GM19035 (cell line): ENCODE measurements around the gene SECTM1.
A peak's percentile ranks its signal among the peaks of the same experiment; 100 is the strongest.

Experiments used
- ATAC-seq: cut with Tn5 transposase; IDR thresholded peaks from one replicate; pipeline ENCODE4 v1.9.1; 2021; ENCODE audit not compliant: unreplicated experiment

SECTM1 gene

GRCh38 chr17:82300707-82301270 lies 32.8 kb downstream of the SECTM1 start:
- ATAC-seq = no peak

DNA sequence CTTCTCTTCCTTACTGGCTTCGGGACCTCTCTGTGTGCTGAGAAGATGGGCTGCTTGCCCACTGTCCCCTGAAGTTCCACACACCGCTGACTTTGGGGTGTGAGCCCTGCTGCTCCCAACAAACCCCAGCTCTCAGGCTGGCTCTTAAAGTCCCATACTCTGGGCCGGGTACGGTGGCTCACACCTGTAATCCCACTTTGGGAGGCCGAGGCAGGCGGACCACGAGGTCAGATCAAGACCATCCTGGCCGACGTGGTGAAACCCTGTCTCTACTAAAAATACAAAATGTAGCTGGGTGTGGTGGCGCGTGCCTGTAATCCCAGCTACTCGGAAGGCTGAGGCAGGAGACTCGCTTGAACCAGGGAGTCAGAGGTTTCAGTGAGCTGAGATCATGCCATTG lies 33.3 kb downstream of the SECTM1 start:
- no peak for ATAC-seq

GRCh38 chr17:82299452-82299851 lies 34.1 kb downstream of the SECTM1 start:
- no peak for ATAC-seq

DNA sequence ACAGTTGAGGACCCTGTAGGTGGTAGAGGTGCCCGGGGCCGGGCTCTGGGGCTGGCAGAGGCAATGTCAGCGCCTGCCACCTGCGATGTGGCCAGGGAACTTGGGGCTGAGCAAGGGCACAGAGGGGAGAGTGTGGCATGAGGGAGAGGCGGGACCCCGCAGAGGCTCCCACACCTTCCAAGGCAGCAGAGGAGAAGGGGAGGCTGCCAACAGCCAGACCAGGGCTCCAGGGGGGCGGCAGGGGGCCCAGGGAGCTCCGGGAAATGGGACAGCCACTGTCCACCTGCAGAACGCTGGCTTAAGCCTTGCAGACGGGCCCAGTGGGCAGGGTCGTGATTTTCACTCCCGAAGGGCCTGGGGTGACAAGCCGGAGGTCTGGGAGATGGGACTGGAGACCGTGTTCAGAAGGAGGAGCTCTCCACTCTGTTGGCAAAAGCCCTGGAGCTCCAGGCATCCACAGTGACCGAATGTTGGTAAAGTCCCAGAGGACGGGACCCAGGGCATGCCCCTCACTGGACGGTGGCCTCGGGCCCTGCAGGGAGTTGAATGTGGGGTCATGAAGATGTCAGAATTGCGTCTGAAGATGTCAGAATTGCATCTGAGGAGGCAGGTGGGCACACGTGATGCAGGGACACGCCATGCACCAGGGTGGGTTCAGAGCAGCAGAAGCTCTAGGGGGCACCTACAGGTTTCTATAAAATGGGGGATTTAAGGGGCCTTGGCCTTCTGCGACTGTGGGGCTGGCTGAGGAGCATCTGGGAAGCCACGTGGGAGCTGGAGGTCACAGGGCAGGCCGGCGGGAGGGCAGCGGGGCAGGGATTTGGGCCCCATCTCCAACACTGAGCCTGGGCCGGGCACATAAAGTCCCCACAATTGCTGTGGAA lies 34.8 kb downstream of the SECTM1 start:
- no peak for ATAC-seq

DNA sequence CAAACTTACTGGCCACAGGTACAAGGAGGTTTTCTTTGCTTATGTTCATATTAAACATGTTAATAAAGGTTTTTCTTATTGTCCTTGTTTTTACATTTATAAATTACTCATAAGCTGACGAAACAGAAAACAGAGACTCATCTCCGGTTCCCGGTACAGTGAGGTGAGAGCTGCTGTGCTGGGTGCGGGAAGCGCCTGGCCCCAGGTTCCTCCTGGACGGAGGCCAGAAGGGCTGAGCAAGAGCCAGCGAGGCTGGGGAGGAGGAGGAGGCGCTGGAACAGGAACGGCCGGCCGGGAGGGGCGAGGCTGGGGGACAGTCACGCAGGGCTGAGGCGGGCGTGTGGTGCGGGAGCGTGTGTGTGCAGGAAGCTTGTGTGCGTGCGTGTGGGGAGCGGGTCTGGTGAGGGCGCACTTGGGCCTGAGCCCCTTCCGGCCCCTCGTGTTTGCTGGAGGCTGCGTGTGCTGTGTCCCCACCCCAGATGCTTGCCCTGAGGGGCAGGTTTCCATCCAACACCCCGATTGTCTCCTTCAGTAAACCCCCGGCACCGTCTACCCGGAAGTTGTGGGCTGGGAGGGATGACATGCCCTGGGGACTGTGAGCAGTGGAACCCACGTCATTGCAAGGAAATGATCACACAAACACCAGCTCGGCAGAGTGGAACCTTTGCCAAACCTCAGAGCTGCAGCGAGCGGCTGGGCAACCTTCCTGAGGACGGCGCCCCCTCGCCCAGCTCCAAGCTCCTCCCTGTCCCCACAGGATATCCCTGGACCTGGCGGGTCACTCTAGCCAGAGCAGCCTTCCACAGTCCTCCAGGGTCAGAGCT lies 35.6 kb downstream of the SECTM1 start:
- ATAC-seq = peak; percentile 48

DNA sequence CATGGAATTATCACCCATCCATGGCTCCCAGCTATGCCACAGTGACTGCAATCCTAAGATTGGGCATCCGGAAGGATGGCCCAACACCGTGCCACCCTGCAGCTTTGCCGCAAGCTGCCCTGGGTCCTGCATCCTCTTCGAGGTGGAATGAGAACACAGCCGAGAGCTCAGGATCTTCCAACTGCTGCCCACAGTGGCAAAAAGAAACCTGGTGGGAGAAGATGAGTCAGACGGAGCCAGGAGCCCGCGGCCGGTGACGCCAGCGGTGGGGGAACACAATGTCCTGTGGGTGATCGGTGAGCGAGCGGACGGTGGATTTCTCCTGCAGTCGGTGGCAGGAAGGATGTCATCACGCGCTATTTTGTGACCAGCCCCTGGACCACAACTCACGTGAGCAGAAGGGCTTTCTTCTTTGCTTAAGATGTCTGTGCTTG lies 36.3 kb downstream of the SECTM1 start:
- ATAC-seq = peak; percentile 26

DNA sequence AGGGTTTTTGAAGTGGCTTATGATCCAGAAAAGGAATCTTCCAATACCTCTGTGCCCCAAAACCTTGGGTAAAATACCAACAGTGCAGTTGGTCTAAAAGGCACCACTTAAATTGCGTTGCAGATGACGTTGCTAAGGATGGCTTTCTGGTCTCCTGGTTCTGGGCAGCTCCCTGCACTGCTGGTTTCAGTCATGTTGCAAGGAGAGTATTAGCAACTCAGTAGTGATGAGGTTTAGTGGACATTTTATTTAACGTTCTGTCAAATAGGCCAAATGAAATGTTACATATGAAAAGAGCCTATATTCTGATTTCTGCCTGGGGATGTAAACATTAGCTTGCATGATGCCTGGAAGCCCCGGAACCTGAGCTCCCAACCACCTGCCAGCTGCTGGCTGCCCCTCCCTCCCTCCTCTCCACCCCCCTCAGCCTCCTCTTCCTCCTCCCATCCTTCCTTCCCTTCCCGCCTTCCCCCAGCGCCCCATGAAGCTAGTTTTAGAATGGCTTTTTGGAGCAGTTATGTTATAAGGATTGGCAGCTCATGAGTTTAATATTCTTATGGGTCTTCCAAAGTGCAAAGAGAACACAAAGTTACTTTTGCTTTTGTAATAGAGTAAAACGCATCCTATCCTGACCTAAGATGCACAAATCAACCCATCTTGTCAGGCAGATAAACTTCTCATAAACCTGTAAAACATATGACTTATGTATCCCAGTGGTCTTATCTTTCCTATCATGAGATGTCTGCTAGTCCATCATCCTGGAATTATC lies 36.9 kb downstream of the SECTM1 start:
- ATAC-seq = no peak

GRCh38 chr17:82295472-82295814 lies 38.1 kb downstream of the SECTM1 start:
- ATAC-seq = no peak

DNA sequence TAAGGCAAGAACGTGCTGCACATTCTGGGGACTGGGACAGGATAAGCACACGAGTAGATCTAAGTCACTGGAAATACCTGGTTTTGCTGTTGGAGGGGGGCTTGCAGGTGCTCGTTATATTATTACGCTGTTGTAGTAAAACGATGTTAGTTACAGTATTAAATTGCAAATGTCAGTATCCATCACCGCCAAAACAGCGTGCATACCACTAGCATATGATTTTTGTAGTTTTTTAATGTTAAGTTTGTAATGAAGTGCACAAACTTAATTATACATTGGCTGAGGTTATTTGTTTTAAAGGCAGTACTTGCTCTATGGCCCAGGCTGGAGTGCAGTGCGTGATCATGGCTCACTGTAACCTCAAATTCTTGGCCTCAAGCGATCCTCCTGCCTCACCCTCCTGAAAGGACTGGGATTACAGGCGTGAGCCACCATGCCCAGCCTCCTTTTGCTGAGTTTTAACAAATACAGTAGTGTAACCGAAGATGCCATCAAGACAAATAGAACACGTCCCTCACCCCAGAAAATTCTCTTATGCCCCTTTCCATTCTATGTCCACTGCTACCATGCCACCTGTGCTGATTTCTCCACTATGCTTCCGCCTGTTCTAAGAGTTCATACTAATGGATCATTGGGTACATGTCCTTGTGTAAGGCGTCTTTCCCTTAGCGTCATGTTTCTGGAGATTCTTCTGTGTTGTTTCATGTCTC lies 39.3 kb downstream of the SECTM1 start:
- ATAC-seq = no peak

GRCh38 chr17:82292251-82293154 lies 41.1 kb downstream of the SECTM1 start:
- peak; percentile 93 for ATAC-seq

DNA sequence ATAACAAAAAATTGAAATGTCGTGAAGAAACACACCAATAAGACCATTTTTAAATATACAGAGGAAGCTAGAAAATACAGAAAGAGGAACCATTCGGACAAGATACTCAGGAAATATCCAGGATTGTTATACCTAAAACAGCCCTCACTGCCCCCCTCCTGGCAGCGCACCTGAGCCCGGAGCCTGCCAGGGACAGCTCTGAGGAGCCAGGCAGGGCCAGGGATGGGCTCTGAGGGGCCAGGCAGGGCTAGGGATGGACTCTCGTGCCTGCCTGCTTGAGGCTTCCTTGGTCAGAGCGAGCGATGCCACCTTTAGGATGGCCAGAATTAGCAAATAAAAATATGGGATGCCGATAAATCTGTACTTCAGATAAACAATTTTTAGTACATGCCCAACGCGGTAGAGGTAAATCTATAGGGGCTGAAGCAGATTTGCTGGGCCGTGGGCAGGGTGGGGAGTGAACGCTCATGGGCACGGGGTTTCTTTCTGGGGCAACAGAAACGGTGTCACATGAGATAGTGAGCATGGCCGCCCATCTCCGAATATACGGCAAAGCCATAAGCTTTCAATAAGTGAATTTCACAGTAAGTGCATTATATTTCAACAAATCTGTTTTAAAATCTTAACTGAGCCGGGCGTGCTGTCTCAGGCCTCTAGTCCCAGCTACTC lies 41.9 kb downstream of the SECTM1 start:
- ATAC-seq = no peak

- ATAC-seq = no peak
Observed at GRCh38 chr17:82287868-82288801, 45.4 kb downstream of the SECTM1 start.

- ATAC-seq = no peak
Observed at GRCh38 chr17:82287013-82287867, 46.3 kb downstream of the SECTM1 start.

DNA sequence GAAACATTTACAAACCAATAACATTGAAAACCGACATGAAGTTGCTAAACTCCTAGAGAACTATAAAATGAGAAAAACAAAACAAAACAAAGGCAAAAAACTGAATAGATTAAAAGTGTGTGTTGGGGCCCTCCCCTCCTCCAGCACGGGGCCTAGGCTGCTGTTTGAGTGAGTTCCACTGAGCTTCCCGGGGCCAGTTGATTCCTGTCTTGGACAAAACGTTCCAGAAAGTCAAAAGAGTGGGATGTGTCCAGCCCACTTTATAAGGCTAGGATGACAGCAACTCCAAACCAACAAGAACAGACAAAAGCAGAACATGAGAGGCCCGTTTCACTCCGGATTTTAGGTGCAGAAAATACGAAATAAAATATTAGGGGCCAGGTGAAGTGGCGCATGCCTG lies 48.4 kb downstream of the SECTM1 start:
- ATAC-seq = no peak

GRCh38 chr17:82283208-82283749 lies 50.3 kb downstream of the SECTM1 start:
- ATAC-seq = no peak
